GM23248 (cell line): ENCODE measurements around the gene CELSR1. TPM values are rescaled to one million over a fixed set of nuclear protein-coding genes. Genes with fewer than 3 reads are reported as not detected.

Source experiments
- DNase-seq: peaks from one replicate; pipeline ENCODE4 v3.0.0-alpha.2; 2015
- H2AFZ ChIP-seq: fragments of 200-600 bp; sonication (generic); 2 replicates; pipeline ENCODE4 v1.6.1; 2016; ENCODE audit warnings: antibody characterized with exemption
- H3F3A ChIP-seq: fragments of 200-600 bp; sonication (generic); 2 replicates; pipeline ENCODE4 v1.6.1; 2016; ENCODE audit warnings: mild to moderate bottlenecking, antibody characterized with exemption, mixed run types; ENCODE audit not compliant: insufficient read depth
- H3K27ac ChIP-seq: fragments of 200-600 bp; sonication (generic); 2 replicates; pipeline ENCODE4 v1.5.1; 2016; ENCODE audit warnings: mild to moderate bottlenecking
- H3K27me3 ChIP-seq: fragments of 200-600 bp; sonication (generic); replicated peaks from 2 replicates; pipeline ENCODE4 v1.6.1; 2016; ENCODE audit warnings: mild to moderate bottlenecking; ENCODE audit not compliant: insufficient read depth
- H3K36me3 ChIP-seq: fragments of 200-600 bp; sonication (generic); 2 replicates; pipeline ENCODE4 v1.6.1; 2016; ENCODE audit warnings: low read depth, mild to moderate bottlenecking
- H3K4me1 ChIP-seq: fragments of 200-600 bp; sonication (generic); 2 replicates; pipeline ENCODE4 v1.6.1; 2016; ENCODE audit warnings: mild to moderate bottlenecking; ENCODE audit not compliant: insufficient read depth
- H3K4me2 ChIP-seq: fragments of 200-600 bp; sonication (generic); one replicate; pipeline ENCODE4 v1.6.1; 2016; ENCODE audit warnings: mild to moderate bottlenecking; ENCODE audit not compliant: unreplicated experiment
- H3K4me3 ChIP-seq: fragments of 200-600 bp; sonication (generic); 2 replicates; pipeline ENCODE4 v1.5.1; 2016; ENCODE audit warnings: mild to moderate bottlenecking
- H3K79me2 ChIP-seq: fragments of 200-600 bp; sonication (generic); 2 replicates; pipeline ENCODE4 v1.6.1; 2016; ENCODE audit warnings: mild to moderate bottlenecking; ENCODE audit not compliant: insufficient read depth
- H3K9ac ChIP-seq: fragments of 200-600 bp; sonication (generic); 2 replicates; pipeline ENCODE4 v1.6.1; 2016; ENCODE audit warnings: mild to moderate bottlenecking
- H3K9me2 ChIP-seq: fragments of 200-600 bp; sonication (generic); 2 replicates; pipeline ENCODE4 v1.6.1; 2016; ENCODE audit warnings: mixed run types, mild to moderate bottlenecking, moderate library complexity; ENCODE audit not compliant: insufficient read depth
- H3K9me3 ChIP-seq: fragments of 200-600 bp; sonication (generic); one replicate; pipeline ENCODE4 v1.6.1; 2017; ENCODE audit warnings: low read depth
- H4K20me1 ChIP-seq: fragments of 200-600 bp; sonication (generic); 2 replicates; pipeline ENCODE4 v1.6.0; 2016; ENCODE audit not compliant: insufficient read depth
- EZH2 ChIP-seq: fragments of 200-600 bp; sonication (generic); IDR thresholded peaks from 2 replicates; pipeline ENCODE4 v1.6.1; 2018; ENCODE audit warnings: antibody characterized with exemption, mild to moderate bottlenecking; ENCODE audit not compliant: insufficient read depth, poor library complexity, severe bottlenecking
- EZH2phosphoT487 ChIP-seq: fragments of 200-600 bp; sonication (generic); IDR thresholded peaks from 2 replicates; pipeline ENCODE4 v1.6.1; 2018; ENCODE audit warnings: antibody characterized with exemption, moderate library complexity, mild to moderate bottlenecking, low read depth; ENCODE audit not compliant: insufficient read depth
- WGBS, 2 experiments: methylation state at CpG; one replicate each; pipeline ENCODE4 v1.1.6; 2015 to 2017; ENCODE audit warnings: low lambda C conversion rate in 2 of 2, low coverage in 1 of 2; ENCODE audit errors: missing lambda C conversion rate in 2 of 2; 5-methylcytosine and 5-hydroxymethylcytosine counted together
- in situ Hi-C: fragments of 300-500 bp; cut with MboI; formaldehyde crosslinking; loops from 2 replicates; pipeline ENCODE4 v1.15.0; 2020
- polyA plus RNA-seq: library from polyadenylated mRNA; unstranded; fragments of >200 nt; fragmentation: Nextera tagmentation; extraction: Ambion mirVana; gene quantifications from 2 replicates; pipeline ENCODE4 v1.2.1, GENCODE V29; 2016
- total RNA-seq: library from RNA; depleted of rRNA; stranded (reverse); fragments of >200 nt; shearing (Covaris generic); gene quantifications from 2 replicates; pipeline ENCODE4 v1.2.3, GENCODE V29; 2014

CELSR1 gene
- total and polyA plus RNA-seq, 2 experiments from 2014 or later = 0.23 to 0.54 TPM

DNA sequence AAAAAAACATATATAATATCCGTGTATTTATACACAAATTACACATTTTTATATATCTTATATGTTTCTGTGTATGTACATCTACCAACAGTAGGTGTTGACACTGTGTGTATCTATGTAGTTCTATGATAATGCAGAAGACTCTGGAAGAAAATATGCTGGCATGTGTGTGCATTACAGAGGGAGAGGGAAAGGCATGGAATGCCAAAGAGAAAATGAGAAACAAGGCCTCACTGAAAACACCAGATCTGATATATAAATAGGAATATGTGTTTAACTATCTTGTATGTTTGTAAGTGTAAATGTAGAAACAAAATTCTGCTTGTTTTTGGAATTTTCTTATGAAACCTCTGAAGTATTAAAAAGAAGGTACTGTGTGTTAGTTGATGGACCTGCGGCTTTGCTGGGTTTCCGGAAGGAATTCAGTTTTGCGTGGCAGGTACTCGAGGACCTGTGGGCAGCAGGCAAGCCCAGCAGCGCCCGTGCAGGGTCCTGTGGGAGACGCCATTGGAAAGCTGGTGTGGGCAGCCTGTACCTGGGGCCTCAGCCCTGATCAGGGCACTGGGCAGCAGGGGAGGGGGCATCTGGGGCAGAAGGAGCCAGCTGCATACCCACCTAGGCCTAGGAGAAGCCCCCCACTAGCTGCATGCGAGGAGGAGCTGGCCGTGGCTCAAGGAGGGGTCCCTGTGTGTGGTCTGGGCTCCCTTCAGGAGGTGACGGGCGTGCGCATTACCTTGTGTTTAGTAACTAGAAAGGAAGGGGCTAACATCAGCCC lies 209.5 kb downstream of the CELSR1 start:
- in situ Hi-C loops = no loop called here
- WGBS, 2 experiments = 98 to 99% methylated on average over 13 of the region's 13 CpGs
- H3K36me3 ChIP-seq = no peaks in the 10 kb centered on the region

DNA sequence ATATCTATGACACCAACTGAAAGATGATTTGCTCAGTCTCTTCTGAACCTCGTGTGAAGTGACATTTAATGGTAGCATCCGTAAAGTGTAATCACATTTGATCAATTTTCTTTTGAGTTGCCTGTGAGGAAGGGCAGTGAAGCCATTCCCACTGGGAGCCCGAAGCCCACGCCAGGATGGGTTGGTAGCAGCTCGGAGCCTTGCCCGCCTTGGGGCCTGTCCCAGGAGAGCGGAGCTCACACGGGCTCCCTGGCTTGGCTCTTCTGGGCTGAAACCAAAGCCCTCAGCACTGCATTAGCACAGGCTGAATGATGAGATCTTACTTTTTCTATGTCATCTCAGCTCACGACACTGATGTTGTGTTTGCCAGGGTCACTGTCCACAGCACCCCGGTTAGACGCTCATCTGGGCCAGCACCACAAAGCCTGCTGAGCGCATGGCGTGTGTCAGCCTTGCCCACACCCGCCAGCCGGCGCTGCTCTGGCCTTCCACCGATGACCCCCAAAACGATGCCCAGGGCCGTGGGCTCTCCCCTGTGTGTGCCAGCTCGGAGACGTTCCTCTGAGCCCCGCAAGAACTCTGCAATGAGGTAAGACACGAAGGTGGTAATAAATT lies 211.2 kb downstream of the CELSR1 start:
- TF ChIP-seq EZH2 = no peak
- TF ChIP-seq EZH2phosphoT487 = no peak
- Histone ChIP-seq H3K4me3 (no peak overlapping the region), H3K79me2 (no peaks in the 10 kb centered on the region), H3F3A (no peaks in the 10 kb centered on the region), H3K9ac (no peak overlapping the region), H3K4me1 (no peaks in the 10 kb centered on the region), H4K20me1 (no peaks in the 10 kb centered on the region), H3K9me2 (no peaks in the 10 kb centered on the region), H3K9me3 (no peaks in the 10 kb centered on the region), H3K27me3 (no peaks in the 10 kb centered on the region), H2AFZ (no peak overlapping the region), H3K36me3 (no peaks in the 10 kb centered on the region), H3K27ac (no peak overlapping the region), H3K4me2 (no peak overlapping the region)
- 96 to 97% methylated on average over 23 of the region's 23 CpGs for WGBS, 2 experiments
- DNase-seq = no peak
- in situ Hi-C loops = no loop called here

More for the DNA sequence above, 209.5 kb downstream of the CELSR1 start:
- no peak for DNase-seq
- no peaks in the 10 kb centered on the region for H3K9me2 ChIP-seq
- no peak overlapping the region for H3K4me3 ChIP-seq
- no peaks in the 10 kb centered on the region for H3K27me3 ChIP-seq
- H3K79me2 ChIP-seq = no peaks in the 10 kb centered on the region
- no peaks in the 10 kb centered on the region for H3K4me1 ChIP-seq
- TF ChIP-seq EZH2 = no peak
- no peak for TF ChIP-seq EZH2phosphoT487
- H2AFZ ChIP-seq = no peak overlapping the region
- H3K9ac ChIP-seq = no peak overlapping the region
- no peaks in the 10 kb centered on the region for H4K20me1 ChIP-seq
- H3K27ac ChIP-seq = no peak overlapping the region
- H3K9me3 ChIP-seq = no peaks in the 10 kb centered on the region
- H3K4me2 ChIP-seq = no peak overlapping the region
- H3F3A ChIP-seq = no peaks in the 10 kb centered on the region

DNA sequence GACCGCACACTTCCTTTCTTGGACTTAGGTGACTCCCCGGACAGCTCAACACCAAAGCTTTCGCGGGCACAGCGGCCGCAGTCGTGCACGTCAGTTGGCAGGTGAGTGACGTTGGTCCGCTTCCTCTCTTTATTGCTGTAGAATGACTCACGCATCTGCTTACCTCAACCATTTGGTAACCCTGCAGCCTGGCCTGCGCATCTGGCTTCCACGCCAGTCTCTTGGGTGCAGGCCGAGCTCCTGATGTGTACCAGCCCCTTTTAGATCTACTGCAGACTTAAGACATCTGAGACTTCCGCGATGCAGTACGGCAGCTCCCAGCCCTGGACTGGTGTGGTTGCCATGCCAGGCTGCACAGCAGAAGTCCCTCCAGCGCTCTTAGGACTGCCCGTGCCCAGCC lies 214.3 kb downstream of the CELSR1 start:
- Histone ChIP-seq H3K79me2 (no peaks in the 10 kb centered on the region), H4K20me1 (no peaks in the 10 kb centered on the region), H3K9ac (no peak overlapping the region), H3F3A (no peaks in the 10 kb centered on the region), H3K36me3 (no peaks in the 10 kb centered on the region), H3K27ac (no peak overlapping the region), H3K9me2 (no peaks in the 10 kb centered on the region), H2AFZ (no peak overlapping the region), H3K4me1 (no peaks in the 10 kb centered on the region), H3K4me3 (no peak overlapping the region), H3K4me2 (no peak overlapping the region), H3K9me3 (no peaks in the 10 kb centered on the region), H3K27me3 (no peaks in the 10 kb centered on the region)
- TF ChIP-seq EZH2 (no peak), EZH2phosphoT487 (no peak)
- in situ Hi-C loops = no loop called here
- 96% methylated on average over 19 of the region's 19 CpGs for WGBS, 2 experiments
- DNase-seq = no peak

DNA sequence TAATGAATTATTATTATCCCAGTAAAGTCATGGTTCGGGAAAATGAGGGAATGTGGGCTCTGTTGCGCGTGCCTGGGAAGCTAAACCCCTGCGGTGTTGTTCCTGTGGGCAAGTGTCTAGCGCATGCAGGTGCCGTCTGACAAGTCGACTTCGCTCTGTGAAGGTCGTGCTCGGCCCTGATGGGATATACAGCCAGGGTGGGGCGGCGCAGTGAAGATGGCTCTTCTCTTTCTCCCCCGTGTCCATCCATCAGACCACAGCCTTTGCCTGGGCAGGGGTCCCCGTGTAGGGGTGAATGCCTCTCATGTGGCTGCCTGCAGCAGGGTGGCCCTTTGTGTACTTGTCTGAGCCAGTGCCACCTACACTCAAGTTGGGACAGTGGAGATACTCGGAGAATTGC lies 214.7 kb downstream of the CELSR1 start:
- no peaks in the 10 kb centered on the region for H3K4me1 ChIP-seq
- no peaks in the 10 kb centered on the region for H3K27me3 ChIP-seq
- 95% methylated on average over 14 to 15 of the region's 15 CpGs for WGBS, 2 experiments
- no peak for TF ChIP-seq EZH2
- no peaks in the 10 kb centered on the region for H3K36me3 ChIP-seq
- DNase-seq = no peak
- no peak overlapping the region for H3K27ac ChIP-seq
- no peaks in the 10 kb centered on the region for H3F3A ChIP-seq
- no peaks in the 10 kb centered on the region for H3K79me2 ChIP-seq
- H2AFZ ChIP-seq = no peak overlapping the region
- no peaks in the 10 kb centered on the region for H3K9me3 ChIP-seq
- H3K9me2 ChIP-seq = no peaks in the 10 kb centered on the region
- H3K4me3 ChIP-seq = no peak overlapping the region
- no peak overlapping the region for H3K9ac ChIP-seq
- no peaks in the 10 kb centered on the region for H4K20me1 ChIP-seq
- no peak overlapping the region for H3K4me2 ChIP-seq
- in situ Hi-C loops = no loop called here
